Upper lobe of right lung (tissue), 1 donor: Measurements from ENCODE around the gene TREM2. TPM values are rescaled to one million over a fixed set of nuclear protein-coding genes. Genes with fewer than 3 reads are reported as not detected.
"Not testable (repeated sequence)": the region's sequence is repeated elsewhere in the genome, so short reads cannot be mapped to it uniquely, and the experiment has no call there.

ENCODE experiments used
- ATAC-seq: fragments of 200-7000 bp; cut with Tn5 transposase; one replicate; pipeline ENCODE4 v1.9.1; 2020; ENCODE audit warnings: mild to moderate bottlenecking, moderate library complexity
- DNase-seq: peaks from one replicate; pipeline ENCODE4 v3.0.0-alpha.2; 2020
- H3K27ac ChIP-seq: fragments of 200-600 bp; one replicate; pipeline ENCODE4 v1.8.0; 2022
- H3K27me3 ChIP-seq: fragments of 200-600 bp; one replicate; pipeline ENCODE4 v1.8.0; 2022; ENCODE audit warnings: mild to moderate bottlenecking
- H3K36me3 ChIP-seq: fragments of 200-600 bp; one replicate; pipeline ENCODE4 v1.8.0; 2022
- H3K4me1 ChIP-seq: fragments of 200-600 bp; one replicate; pipeline ENCODE4 v1.8.0; 2022
- H3K4me3 ChIP-seq: fragments of 200-600 bp; one replicate; pipeline ENCODE4 v1.8.0; 2022; ENCODE audit warnings: mild to moderate bottlenecking
- H3K9me3 ChIP-seq: fragments of 200-600 bp; one replicate; pipeline ENCODE4 v1.8.0; 2022
- intact Hi-C: fragments of 100-400 bp; cut with DNase I; formaldehyde crosslinking; loops from one replicate; pipeline ENCODE4 v1.11.0; 2022
- total RNA-seq: library from RNA; stranded (reverse); fragmentation: NEBNext Ultra II Directional; extraction: Animal tissue kit (Norgen Biotek cat#: 25700); gene quantifications from one replicate; pipeline ENCODE4 v1.2.1, GENCODE V29; 2021
- TF ChIP-seq, protein P1 (sequence below): fragments of 200-600 bp; IDR thresholded peaks from one replicate; pipeline ENCODE4 v1.8.0; 2022; ENCODE audit warnings: antibody characterized with exemption
- donor health status: DM: no; HTN: yes; CAD: no; lungs with severe emphysema.

Gene TREM2
- total RNA-seq, 1 donor from 2014 or later, result 62.2 TPM

- TF ChIP-seq, protein P1, sequence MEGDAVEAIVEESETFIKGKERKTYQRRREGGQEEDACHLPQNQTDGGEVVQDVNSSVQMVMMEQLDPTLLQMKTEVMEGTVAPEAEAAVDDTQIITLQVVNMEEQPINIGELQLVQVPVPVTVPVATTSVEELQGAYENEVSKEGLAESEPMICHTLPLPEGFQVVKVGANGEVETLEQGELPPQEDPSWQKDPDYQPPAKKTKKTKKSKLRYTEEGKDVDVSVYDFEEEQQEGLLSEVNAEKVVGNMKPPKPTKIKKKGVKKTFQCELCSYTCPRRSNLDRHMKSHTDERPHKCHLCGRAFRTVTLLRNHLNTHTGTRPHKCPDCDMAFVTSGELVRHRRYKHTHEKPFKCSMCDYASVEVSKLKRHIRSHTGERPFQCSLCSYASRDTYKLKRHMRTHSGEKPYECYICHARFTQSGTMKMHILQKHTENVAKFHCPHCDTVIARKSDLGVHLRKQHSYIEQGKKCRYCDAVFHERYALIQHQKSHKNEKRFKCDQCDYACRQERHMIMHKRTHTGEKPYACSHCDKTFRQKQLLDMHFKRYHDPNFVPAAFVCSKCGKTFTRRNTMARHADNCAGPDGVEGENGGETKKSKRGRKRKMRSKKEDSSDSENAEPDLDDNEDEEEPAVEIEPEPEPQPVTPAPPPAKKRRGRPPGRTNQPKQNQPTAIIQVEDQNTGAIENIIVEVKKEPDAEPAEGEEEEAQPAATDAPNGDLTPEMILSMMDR, result no peak
- DNase-seq (no peak), ATAC-seq (no peak)
- Histone ChIP-seq H3K9me3 (no peaks in the 10 kb centered on the region), H3K27me3 (no peaks in the 10 kb centered on the region), H3K36me3 (no peaks in the 10 kb centered on the region), H3K4me3 (no peak overlapping the region), H3K27ac (no peak overlapping the region), H3K4me1 (no peaks in the 10 kb centered on the region)
- intact Hi-C loops, result no loop called here
Measured at GRCh38 chr6:41125282-41125681, 37.6 kb downstream of the TREM2 start.

DNA sequence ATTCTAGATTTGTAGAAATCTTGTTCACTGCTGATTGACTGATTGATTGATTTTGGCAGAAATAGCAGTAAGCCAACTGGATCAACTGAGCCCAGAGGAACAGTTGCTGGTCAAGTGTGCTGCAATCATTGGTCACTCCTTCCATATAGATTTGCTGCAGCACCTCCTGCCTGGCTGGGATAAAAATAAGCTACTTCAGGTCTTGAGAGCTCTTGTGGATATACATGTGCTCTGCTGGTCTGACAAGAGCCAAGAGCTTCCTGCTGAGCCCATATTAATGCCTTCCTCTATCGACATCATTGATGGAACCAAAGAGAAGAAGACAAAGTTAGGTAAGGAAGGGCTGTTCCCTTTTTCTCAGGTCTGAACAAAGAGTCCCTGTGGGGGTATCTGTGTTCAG, 40.0 kb downstream of the TREM2 start:
- H3K4me3 ChIP-seq, result no peak overlapping the region
- ATAC-seq, result peak; percentile 50
- H3K27ac ChIP-seq, result no peak overlapping the region
- H3K4me1 ChIP-seq, result no peaks in the 10 kb centered on the region
- intact Hi-C loops, result no loop called here
- H3K27me3 ChIP-seq, result no peaks in the 10 kb centered on the region
- no peaks in the 10 kb centered on the region for H3K9me3 ChIP-seq
- TF ChIP-seq, protein P1, result no peak
- DNase-seq, result no peak
- no peaks in the 10 kb centered on the region for H3K36me3 ChIP-seq

DNA sequence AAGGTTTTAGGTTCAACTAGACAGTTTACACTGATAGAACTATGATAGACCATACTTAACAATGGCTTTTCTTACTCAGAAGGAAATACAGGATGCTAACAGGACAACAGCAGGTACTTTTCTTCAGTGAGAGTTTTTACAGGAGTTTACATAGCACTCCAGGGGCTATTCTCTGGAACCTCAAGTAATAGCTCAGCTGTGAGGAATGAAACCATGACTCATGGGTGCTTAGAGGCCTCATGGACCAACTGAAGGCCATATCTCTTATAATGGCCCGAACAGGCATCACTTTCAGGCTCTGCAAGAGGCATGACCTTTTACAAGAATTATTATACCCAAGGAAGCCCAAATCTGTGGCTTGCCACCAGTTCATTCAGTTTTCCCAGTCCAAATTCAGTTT, 40.5 kb downstream of the TREM2 start:
- Histone ChIP-seq H3K4me3 (no peak overlapping the region), H3K9me3 (no peaks in the 10 kb centered on the region), H3K27ac (no peak overlapping the region), H3K4me1 (no peaks in the 10 kb centered on the region), H3K27me3 (no peaks in the 10 kb centered on the region), H3K36me3 (no peaks in the 10 kb centered on the region)
- DNase-seq (no peak), ATAC-seq (peak; percentile 86)
- intact Hi-C loops, result no loop called here
- TF ChIP-seq, protein P1, result no peak

- Histone ChIP-seq H3K27ac (no peak overlapping the region), H3K4me1 (no peaks in the 10 kb centered on the region), H3K27me3 (no peaks in the 10 kb centered on the region), H3K36me3 (no peaks in the 10 kb centered on the region), H3K4me3 (no peak overlapping the region), H3K9me3 (no peaks in the 10 kb centered on the region)
- no peak for DNase-seq
- intact Hi-C loops, result no loop called here
- no peak for ATAC-seq
- TF ChIP-seq, protein P1, result no peak
Measured at GRCh38 chr6:41120058-41120457, 42.9 kb downstream of the TREM2 start.

- TF ChIP-seq, protein P1, result no peak
- no peaks in the 10 kb centered on the region for H3K27me3 ChIP-seq
- intact Hi-C loops, result no loop called here
- H3K27ac ChIP-seq, result no peak overlapping the region
- no peaks in the 10 kb centered on the region for H3K9me3 ChIP-seq
- no peaks in the 10 kb centered on the region for H3K36me3 ChIP-seq
- H3K4me3 ChIP-seq, result no peak overlapping the region
- ATAC-seq, result no peak
- H3K4me1 ChIP-seq, result no peaks in the 10 kb centered on the region
- DNase-seq, result no peak
Measured at GRCh38 chr6:41119508-41119907, 43.4 kb downstream of the TREM2 start.

DNA sequence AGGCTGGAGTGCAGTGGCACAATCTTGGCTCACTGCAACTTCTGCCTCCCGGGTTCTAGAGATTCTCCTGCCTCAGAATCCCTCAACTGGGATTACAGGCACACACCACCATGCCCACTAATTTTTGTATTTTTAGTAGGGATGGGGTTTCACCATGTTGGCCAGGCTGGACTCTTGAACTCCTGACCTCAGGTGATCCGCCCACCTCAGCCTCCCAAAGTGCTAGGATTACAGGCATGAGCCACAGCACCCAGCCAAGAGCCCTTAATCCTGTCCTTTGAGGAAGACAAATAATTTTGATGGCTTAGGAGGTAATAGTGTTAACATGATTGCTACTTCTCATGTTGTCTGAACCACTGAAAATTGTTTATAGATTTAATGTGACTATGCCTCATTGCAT, 47.9 kb downstream of the TREM2 start:
- H3K27ac ChIP-seq, H3K9me3 ChIP-seq, H3K36me3 ChIP-seq, intact Hi-C loops, ATAC-seq, H3K4me1 ChIP-seq, DNase-seq, H3K27me3 ChIP-seq, H3K4me3 ChIP-seq: not testable (repeated sequence)
